ENCODE measurements around the gene TRIM47. TPM values are rescaled to one million over a fixed set of nuclear protein-coding genes. Genes with fewer than 3 reads are reported as not detected.

The TRIM47 gene
- total RNA-seq, 1 experiment from 2014 or later, result 125 TPM

GRCh38 chr17:75840799-75841164, 37.6 kb downstream of the TRIM47 start:
- TF ChIP-seq REST (IDR thresholded peaks at IDR 0.05; ENCODE audit: insufficient read depth in 1 of 2, low read depth in 2 of 2, low read length in 1 of 2) (no peak), SIN3A (IDR thresholded peaks at IDR 0.05; ENCODE audit: borderline replicate concordance, insufficient read depth, low read depth, low read length) (no peak), POLR2AphosphoS5 (IDR thresholded peaks at IDR 0.05; ENCODE audit: low read depth, low read length) (no peak), TCF7L2 (IDR thresholded peaks at IDR 0.05; ENCODE audit: low read depth, low read length) (no peak)
- TF ChIP-seq, protein P1, sequence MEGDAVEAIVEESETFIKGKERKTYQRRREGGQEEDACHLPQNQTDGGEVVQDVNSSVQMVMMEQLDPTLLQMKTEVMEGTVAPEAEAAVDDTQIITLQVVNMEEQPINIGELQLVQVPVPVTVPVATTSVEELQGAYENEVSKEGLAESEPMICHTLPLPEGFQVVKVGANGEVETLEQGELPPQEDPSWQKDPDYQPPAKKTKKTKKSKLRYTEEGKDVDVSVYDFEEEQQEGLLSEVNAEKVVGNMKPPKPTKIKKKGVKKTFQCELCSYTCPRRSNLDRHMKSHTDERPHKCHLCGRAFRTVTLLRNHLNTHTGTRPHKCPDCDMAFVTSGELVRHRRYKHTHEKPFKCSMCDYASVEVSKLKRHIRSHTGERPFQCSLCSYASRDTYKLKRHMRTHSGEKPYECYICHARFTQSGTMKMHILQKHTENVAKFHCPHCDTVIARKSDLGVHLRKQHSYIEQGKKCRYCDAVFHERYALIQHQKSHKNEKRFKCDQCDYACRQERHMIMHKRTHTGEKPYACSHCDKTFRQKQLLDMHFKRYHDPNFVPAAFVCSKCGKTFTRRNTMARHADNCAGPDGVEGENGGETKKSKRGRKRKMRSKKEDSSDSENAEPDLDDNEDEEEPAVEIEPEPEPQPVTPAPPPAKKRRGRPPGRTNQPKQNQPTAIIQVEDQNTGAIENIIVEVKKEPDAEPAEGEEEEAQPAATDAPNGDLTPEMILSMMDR (IDR thresholded peaks at IDR 0.05), result no peak
- in situ Hi-C loops (cut with HindIII; ENCODE audit: low pct_unique_long_range_greater_than_20kb, low sequenced_read_pairs) (no loop called here), intact Hi-C loops (cut with micrococcal nuclease; ENCODE audit: unreplicated experiment) (no loop called here)
- ATAC-seq (no peak), DNase-seq (ENCODE audit: low read depth, low spot score) (no peak)
- no peaks in the 10 kb centered on the region for H3K36me3 ChIP-seq (ENCODE audit: control insufficient read depth, insufficient read depth, low read length)
- peaks cover 23% of the 10 kb centered on the region for H3K4me1 ChIP-seq (ENCODE audit: control insufficient read depth, insufficient read depth, low read length)
- no peaks in the 10 kb centered on the region for H3K27me3 ChIP-seq (ENCODE audit: control insufficient read depth, insufficient read depth, low read length)
- BruUV-seq (replicated peaks), result no TSS peak
- H3K9me3 ChIP-seq (ENCODE audit: control insufficient read depth, insufficient read depth, low read depth, low read length), result no peaks in the 10 kb centered on the region
- H3K4me3 ChIP-seq (ENCODE audit: low read depth in 2 of 2, low read length in 2 of 2), result no peak overlapping the region
- ChIA-PET CTCF (interaction anchor here (0.6 kb wide), 2 partner anchors 15 to 53 kb away, joined by 5 to 7 read pairs; no protein-coding TSS in a partner anchor), POLR2A (interaction anchor here (0.5 kb wide), 1 partner anchor 10 kb away, joined by 6 read pairs; no protein-coding TSS in a partner anchor)
- no peak overlapping the region for H3K27ac ChIP-seq (ENCODE audit: low read length)

- ATAC-seq, result no peak
Measured at GRCh38 chr17:75839942-75840798, 38.2 kb downstream of the TRIM47 start.

More at GRCh38 chr17:75839942-75840798, 38.2 kb downstream of the TRIM47 start:
- no peak overlapping the region for H3K4me3 ChIP-seq (ENCODE audit: low read depth in 2 of 2, low read length in 2 of 2)
- H3K27me3 ChIP-seq (ENCODE audit: control insufficient read depth, insufficient read depth, low read length), result no peaks in the 10 kb centered on the region
- H3K27ac ChIP-seq (ENCODE audit: low read length), result no peak overlapping the region
- no peak for DNase-seq (ENCODE audit: low read depth, low spot score)
- no peaks in the 10 kb centered on the region for H3K36me3 ChIP-seq (ENCODE audit: control insufficient read depth, insufficient read depth, low read length)
- ChIA-PET POLR2A (interaction anchor here (0.5 to 0.6 kb wide), 3 partner anchors 11 to 15 kb away, joined by 5 to 6 read pairs (median 6); partner anchors contain the start of gene WBP2), CTCF (interaction anchor here (0.6 kb wide), 4 partner anchors 8 to 657 kb away, joined by 3 to 7 read pairs (median 3); no protein-coding TSS in a partner anchor)
- intact Hi-C loops (cut with micrococcal nuclease; ENCODE audit: unreplicated experiment), result no loop called here
- TF ChIP-seq REST (IDR thresholded peaks at IDR 0.05; ENCODE audit: insufficient read depth in 1 of 2, low read depth in 2 of 2, low read length in 1 of 2), result no peak
- no peak for TF ChIP-seq POLR2AphosphoS5 (IDR thresholded peaks at IDR 0.05; ENCODE audit: low read depth, low read length)
- TF ChIP-seq, protein P1 (IDR thresholded peaks at IDR 0.05), result no peak
- TF ChIP-seq TCF7L2 (IDR thresholded peaks at IDR 0.05; ENCODE audit: low read depth, low read length), result no peak
- TF ChIP-seq SIN3A (IDR thresholded peaks at IDR 0.05; ENCODE audit: borderline replicate concordance, insufficient read depth, low read depth, low read length), result no peak
- no TSS peak for BruUV-seq (replicated peaks)
- H3K4me1 ChIP-seq (ENCODE audit: control insufficient read depth, insufficient read depth, low read length), result peaks cover 17% of the 10 kb centered on the region
- in situ Hi-C loops (cut with HindIII; ENCODE audit: low pct_unique_long_range_greater_than_20kb, low sequenced_read_pairs), result no loop called here
- H3K9me3 ChIP-seq (ENCODE audit: control insufficient read depth, insufficient read depth, low read depth, low read length), result no peaks in the 10 kb centered on the region
